Retina (tissue), 1 donor: ENCODE results near the gene ZC3H11A.
"Not testable (repeated sequence)": the region's sequence is repeated elsewhere in the genome, so short reads cannot be mapped to it uniquely, and the experiment has no call there.

Experiments used
- DNase-seq: peaks from one replicate; pipeline ENCODE4 v3.0.0-alpha.2; 2016

ZC3H11A gene

DNA sequence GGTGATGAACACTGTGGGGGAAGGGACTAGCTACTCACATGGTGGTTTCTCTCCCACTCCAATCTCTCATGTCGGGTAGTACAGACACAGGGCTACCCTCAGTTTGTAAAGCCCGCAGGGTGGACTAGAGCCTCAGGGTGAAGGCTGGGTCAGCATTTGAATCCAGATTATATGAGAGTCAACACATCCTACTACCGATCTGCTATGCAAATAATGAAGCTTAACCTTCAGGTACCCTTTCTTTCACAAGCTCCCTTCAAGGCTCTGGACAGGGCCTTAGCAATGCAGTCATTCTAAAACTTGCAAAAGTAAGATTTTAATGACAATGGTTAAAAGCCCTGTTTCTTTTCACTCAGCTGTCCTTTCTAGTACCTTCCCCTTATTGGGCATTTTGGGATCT lies 5.5 kb upstream of the ZC3H11A start:
- no peak for DNase-seq

DNA sequence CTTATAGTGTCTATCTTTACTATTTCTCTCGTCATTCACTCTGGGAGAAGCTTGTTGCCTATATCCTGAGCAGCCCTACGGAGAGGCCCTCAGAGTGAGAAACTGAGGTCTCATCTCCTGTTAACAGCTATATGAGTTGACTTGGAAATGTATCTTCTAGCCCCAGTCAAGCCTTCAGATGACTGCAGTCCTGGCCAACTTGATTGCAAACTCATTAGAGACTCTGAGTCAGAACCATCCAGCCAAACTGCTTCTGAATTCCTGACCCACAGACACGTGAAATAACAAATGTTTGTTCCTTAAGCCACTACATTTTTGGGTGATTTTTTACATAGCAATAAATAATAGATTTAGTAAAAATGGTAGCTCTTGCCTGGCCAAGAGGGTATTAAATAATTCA lies 3.9 kb upstream of the ZC3H11A start:
- no peak for DNase-seq

- no peak for DNase-seq
These were observed 2.9 kb upstream of the ZC3H11A start for GRCh38 chr1:203792486-203792885.

GRCh38 chr1:203793561-203793960 lies 1.9 kb upstream of the ZC3H11A start:
- not testable (repeated sequence) for DNase-seq

DNA sequence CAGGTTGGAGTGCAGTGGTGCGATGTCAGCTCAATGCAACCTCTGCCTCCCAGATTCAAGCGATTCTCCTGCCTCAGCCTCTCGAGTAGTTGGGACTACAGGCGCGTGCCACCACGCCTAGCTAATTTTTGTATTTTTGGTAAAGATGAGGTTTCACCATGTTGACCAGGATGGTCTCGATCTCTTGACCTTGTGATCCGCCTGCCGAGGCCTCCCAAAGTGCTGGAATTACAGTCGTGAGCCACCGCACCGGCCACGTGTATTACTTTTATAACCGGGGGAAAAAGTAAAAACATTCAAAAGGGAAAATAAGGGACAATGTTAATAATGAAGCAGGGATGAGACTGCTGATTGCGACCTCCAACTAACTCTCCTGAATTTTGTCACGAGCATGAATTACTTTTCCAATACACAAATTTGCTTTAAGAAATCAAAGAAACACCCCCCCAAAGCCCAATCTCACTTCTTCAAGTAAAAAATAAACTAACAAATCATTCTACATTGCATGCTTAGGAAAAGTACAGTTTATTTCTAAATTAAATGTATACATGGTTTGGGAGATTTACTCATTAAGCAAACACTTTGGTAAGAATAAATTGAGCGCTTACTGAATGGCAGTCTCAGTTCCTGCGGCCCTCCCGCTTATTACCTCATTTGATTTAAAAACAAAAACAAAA lies 521 bp upstream of the ZC3H11A start:
- DNase-seq, result no peak

DNA sequence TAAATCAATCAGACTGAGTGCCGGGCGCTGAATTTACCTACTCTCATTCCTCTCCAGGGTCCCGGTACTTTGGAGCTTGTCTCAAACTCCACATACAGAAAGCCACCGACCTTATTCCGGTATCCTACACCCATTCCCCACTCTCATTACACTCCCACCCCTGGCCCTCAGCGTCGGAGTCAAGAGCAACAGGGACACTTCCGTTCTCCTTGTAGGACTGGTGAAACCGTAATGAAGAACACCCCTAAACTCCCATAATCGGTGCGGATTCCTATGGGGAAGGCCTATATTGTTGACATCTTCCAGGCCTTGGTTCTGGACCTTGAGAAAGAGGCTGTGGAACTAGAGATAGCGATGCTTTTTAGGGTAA lies 798 bp downstream of the ZC3H11A start:
- peak; percentile 61 for DNase-seq

DNA sequence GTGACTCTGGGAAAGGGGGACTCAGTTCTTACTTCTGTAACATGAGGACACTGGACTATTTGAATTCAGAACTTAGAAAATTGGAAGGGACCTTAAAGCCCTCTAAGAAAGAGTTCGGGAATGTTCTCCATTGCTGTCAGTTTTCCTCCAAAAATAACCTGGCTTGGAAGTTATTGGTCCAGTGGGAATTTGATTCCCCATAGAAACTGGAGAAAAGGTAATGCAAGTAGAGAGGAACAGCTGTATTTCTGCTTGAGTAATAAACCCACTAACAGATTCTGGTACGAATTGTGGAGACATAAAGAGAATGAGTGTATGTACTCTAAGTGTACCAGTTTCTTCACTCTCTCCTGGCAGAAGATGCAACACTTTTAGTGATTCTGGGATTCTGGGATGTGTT lies 1.8 kb downstream of the ZC3H11A start:
- DNase-seq, result no peak

- no peak for DNase-seq
These were observed 2.7 kb downstream of the ZC3H11A start for GRCh38 chr1:203797948-203798655.

DNA sequence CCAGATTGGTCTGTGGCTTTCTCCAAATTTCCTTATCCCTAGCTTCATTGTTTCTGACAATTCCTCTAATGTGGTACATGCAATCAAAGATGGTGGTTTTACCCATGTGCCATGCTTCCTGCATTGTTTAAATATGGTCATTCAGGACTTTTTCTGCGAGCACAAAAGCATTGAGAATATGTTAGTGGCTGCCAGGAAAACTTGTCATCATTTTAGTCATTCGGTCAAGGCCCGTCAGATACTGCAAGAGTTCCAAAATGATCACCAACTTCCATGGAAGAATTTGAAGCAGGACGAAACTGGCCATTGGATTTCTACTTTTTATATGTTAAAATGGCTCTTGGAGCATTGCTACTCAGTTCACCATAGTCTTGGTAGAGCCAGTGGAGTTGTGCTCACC lies 3.7 kb downstream of the ZC3H11A start:
- no peak for DNase-seq

- DNase-seq, result no peak
These were observed 4.5 kb downstream of the ZC3H11A start for GRCh38 chr1:203799971-203800370.

DNA sequence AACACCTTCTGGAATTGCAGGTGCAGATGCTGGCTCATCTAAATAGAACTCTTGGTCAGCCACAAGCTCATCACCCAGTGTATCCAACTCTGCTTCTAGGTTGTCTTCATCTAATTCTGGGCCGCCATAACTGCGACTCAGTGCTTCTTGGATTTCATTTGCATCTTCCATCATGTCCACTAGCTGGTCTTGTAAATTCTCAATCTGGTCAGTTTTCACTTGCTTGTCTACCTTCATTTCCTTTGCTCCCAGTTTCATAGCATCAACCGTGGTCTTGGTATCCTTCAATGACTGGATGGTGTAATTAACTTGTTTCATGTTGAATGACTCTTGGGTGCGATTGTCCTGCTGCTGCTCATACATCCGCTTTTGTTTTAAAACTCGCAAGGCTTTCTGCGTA lies 10.3 kb downstream of the ZC3H11A start:
- no peak for DNase-seq

DNA sequence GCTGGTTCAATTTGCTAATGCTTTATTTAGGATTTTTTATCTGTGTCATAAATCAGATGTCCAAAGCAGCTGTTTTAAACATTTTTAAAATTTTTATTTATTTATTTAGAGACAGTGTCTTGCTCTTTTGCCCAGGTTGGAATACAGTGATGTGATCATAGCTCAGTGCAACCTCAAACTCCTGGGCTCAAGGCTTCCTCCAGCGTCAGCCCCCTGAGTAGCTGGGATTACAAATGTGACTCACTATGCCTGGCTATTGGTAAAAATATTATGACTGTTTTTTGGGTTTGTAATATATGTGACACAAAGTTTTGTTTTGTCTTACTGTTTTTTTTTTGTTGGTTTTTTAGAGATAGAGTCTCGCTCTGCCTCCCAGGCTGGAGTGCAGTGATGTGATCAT lies 11.8 kb downstream of the ZC3H11A start:
- no peak for DNase-seq

GRCh38 chr1:203813581-203814341 lies 18.3 kb downstream of the ZC3H11A start:
- DNase-seq, result no peak

DNA sequence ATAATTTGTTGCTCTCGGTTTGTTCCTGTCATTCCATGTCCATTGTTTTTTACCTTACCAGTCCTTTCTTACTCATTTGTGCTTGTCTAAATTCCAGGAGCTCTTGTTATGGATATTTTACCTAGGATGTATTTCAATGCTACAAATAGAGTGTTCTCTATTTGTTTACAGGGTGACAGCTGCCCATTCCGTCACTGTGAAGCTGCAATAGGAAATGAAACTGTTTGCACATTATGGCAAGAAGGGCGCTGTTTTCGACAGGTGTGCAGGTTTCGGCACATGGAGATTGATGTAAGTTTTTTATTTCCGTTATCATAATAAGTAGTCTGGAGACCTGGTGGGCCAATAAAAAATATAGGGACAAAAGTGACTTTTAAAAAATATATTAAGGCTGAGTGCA lies 23.0 kb downstream of the ZC3H11A start:
- DNase-seq, result no peak

DNA sequence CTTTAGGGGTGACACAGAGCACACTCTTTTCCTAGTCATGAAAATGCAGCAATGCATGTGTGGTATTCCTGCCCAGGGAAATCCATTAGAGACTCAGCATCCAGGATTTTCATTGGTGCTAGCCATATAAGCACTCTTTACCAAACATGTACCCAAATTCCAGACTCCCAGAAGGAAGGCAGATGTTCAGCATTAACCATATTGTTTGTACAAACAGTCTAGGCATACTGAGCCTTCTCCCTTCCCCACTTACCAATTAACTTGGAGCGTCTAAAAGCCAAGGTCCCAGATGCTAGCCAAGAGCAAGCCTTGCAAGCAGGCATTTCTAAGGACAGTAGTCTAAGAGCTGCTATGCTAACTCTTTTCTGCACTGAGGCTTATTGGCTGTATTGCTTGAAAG lies 27.9 kb downstream of the ZC3H11A start:
- DNase-seq, result no peak

GRCh38 chr1:203826175-203826574 lies 30.8 kb downstream of the ZC3H11A start:
- no peak for DNase-seq

GRCh38 chr1:203828002-203828401 lies 32.6 kb downstream of the ZC3H11A start:
- no peak for DNase-seq

DNA sequence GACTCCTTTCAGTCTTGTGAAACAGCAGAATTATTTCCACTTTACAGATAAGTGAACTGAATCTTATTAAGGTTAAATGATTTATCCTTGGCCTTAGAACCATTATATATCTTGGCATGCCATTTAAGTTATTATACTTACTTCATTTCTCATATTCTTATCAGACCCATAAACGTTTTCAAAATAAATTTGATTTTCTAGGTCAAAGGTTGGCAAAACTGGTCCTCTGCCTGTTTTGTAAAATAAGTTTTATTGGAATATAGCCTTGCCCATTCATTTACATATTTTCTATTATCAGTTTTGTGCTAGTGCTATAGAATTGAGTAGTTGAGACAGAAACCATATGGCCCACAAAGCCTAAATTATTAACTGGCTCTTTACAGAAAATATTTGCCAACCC lies 33.1 kb downstream of the ZC3H11A start:
- no peak for DNase-seq

- not testable (repeated sequence) for DNase-seq
These were observed 33.8 kb downstream of the ZC3H11A start for GRCh38 chr1:203829247-203829646.

DNA sequence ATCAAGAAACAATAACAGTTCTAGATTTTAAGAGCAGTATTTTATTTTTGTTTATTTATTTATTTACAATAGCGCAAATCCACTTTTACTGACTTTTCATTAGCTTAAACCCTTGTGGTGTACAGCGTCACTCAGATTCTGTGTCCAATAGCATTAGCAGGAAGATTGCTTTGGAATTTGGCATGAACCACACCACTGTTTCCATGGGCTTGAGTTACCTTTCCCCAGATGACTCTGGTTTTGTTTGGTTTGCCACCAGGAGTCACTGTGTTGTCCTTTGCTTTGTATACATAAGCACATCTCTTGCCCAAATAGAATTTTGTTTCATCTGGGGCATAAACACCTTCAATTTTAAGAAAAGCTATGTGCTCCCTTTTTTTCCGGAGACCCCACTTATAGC lies 40.1 kb downstream of the ZC3H11A start:
- DNase-seq, result no peak

DNA sequence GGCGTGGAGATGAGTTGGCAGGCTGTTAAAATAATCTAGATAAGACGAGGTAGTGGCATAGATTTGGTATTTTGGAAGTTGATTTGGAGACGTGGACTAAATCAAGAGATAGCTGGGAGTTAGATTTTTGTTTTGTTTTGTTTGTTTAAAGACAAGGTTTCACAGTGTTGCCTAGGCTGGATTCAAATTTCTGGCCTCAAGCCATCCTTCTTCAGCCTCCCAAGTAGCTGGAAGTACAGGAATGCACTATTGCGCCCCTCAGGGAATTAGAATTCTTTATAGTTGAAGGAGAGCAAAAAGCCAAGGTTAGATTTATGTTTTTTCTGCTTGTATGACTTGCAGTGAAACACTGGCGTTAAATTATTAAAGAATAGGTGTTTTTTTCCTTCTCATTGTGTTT lies 43.7 kb downstream of the ZC3H11A start:
- no peak for DNase-seq

DNA sequence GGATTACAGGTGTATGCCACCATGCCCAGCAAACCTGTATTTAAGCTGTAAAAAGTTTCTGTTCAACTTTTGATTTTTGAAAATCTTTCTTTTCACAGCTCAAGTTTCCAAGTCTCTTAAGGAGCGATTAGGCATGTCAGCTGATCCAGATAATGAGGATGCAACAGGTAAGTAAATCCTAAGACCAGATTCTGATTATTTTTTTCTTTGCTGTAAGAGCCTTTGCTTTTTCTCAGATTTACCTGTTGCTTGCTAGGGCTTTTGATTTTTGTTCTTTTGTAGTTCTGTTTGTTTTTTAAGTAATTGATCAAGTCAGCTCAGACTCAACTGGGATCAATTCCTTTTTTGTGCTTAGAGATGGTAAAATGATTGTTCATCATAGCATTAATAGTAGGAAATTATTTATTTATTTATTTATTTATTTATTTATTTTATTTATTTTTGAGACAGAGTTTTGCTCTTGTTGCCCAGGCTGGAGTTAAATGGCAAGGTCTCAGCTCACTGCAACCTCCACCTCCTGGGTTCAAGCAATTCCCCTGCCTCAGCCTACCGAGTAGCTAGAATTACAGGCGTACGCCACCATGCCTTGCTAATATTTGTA lies 44.9 kb downstream of the ZC3H11A start:
- DNase-seq, result no peak

- no peak for DNase-seq
These were observed 47.1 kb downstream of the ZC3H11A start for GRCh38 chr1:203842559-203842876.

DNA sequence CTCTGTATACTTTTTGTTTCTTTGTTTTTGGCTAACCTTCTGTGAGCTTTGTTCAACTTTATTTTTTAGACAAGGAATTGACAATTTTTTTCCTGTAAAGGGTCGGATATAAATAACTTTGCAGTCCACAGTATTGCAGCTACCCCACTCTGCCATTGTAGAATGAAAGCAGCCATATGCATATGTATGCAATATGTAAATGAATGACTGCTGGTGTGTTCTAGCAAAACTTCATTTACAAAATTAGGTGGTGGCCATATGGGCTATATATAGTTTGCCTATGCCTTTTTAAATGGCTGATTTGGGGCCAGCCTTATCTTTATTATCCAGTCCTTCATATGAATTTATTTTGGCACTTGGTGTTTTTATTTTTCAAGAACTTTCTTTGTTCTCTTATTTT lies 48.0 kb downstream of the ZC3H11A start:
- DNase-seq, result no peak
